Activated CD8-positive, alpha-beta memory T cell treated with anti-CD3 and anti-CD28 coated beads for 1 hour (primary cell): ENCODE measurements around the gene MR1.
"Not testable (repeated sequence)": the region's sequence is repeated elsewhere in the genome, so short reads cannot be mapped to it uniquely, and the experiment has no call there.

Experiments used
- DNase-seq, 2 donors: peaks; one replicate each; pipeline ENCODE4 v3.0.0-alpha.2; 2020; ENCODE audit warnings: low read depth in 1 of 2; ENCODE audit errors: extremely low read depth in 1 of 2

Gene MR1

DNA sequence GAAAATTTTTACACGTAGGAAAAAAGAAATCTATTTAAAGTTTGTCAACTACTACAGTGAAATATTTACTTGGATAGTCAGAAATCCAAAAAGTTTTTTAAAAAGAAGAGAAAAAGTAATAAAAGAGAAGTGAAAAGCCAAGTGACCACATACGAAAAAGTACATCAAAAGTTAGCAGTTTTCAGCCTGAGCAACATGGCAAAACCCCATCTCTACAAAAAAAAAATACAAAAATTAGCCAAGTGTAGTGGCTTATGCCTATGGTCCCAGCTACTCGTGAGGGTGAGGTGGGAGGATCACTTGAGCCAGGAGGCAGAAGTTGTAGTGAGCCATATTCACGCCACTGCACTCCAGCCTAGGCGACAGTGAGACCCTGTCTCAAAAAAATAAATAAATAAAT is 5.2 kb upstream of the MR1 start:
- no peak for DNase-seq

DNA sequence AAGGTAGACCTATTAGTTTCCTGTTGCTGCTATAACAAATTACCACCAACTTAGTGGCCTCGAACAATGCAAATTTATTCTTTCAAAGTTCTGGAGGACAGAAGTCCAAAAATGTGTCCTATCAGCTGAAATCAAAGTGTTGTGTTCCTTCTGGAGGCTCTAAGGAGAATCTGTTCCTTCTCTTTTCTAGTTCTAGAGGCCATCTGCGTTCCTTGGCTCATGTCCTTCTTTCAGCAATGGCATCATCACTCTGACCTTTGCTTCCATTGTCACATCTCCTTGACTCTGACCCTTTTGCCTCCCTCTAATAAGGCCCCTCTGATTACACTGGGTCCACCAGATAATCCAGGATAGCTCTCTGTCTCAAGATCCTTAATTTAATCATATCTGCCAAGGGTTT is 1.2 kb upstream of the MR1 start:
- no peak for DNase-seq

DNA sequence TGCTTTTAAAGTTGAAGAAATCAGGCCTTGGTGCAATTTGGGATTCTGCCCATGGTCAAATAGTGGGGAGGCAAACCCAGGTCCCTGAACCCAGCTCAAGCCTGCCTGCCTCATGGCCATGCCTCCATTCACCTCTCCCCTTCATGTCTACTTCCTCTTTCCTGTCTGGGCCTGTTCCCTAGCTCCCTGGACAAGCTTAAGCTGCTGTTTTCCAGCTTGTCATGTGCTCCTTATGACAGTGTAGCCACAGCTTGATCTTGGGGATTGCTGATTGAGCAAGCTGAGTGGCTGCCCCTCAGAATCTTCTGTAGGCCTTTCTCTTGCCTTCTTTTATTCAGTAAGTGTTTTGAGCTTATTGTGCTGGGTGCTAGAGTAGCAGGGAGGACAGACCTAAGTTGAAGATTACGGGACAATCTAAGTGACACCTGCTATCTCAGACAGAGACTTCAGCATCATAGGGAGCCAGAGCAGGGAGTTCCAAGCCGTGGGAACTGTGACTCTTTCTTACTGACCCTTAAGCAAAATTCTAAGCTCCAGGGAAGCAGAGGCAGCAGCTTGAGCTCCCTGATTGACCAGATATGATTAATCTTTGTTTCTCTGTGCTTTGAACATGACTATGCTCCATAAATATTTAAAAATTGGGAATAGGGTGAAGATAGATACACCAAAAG is 520 bp upstream of the MR1 start:
- no peak for DNase-seq

DNA sequence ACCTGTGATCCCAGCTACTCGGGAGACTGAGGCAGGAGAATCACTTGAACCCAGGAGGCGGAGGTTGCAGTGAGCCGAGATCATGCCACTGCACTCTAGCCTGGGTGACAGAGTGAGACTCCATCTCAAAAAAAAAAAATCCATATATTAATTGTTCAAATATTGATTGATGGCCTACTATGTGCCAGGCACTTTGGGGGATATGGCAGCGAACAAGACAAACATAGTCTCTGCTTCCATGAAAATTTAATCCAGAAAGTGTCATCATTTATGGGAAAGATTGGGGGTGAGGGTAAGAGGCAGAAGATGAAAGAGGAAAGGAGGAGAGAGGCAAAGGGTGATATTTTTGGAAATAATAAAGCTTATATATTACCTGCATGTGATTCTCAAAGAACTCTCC is 1.4 kb downstream of the MR1 start:
- DNase-seq: not testable (repeated sequence)

DNA sequence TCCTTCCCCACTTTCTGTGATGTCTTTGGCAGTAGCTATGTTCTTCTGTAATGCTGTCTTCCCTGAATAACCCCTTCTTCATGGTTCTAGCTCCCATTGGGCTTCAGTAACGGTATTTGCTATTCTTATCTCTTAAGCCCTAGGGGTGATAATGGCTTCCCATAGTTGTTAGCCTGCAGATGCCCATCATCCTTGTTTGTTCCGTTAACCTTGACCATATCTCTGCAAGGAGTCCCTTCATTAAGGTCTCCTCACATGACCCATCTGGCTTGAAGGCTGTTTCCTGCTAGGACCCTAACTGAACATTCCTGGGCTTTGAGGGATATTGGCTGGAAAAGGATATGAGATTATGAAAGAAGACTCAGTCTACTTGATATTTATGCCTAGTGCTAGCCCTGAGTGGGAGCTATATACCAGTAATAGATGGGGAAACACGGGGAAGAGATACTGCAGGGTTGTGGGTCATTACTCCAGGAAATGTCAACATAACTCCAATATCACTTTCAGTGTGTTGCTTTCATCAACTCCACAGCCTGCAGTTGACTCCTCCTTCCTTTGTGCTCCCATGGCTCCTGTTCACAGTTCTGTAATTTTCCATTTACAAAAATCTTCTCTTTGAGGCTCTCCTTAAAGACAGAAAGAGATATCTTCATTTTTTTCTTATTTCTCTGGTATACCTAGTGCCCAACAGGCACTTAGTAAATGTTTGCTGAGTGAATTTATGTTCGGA is 2.5 kb downstream of the MR1 start:
- DNase-seq: no peak

DNA sequence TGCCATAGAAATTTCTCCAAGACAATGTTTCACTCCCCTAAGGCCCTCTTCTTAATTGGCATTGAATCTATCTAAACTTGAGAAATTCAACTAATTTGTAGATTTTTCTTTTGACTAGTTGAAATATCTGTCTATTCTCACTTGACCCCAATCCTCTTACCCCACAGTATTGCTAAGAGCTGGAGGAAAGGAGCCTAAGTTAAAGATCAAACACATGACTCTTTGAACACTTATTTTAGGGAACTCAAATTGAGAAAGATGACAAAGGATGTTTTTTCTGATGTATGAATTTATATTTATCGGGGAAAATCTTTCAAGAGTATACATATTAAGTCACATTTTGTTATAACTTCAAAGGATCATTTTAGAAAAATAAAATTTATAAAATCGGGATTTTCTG is 3.6 kb downstream of the MR1 start:
- no peak for DNase-seq

DNA sequence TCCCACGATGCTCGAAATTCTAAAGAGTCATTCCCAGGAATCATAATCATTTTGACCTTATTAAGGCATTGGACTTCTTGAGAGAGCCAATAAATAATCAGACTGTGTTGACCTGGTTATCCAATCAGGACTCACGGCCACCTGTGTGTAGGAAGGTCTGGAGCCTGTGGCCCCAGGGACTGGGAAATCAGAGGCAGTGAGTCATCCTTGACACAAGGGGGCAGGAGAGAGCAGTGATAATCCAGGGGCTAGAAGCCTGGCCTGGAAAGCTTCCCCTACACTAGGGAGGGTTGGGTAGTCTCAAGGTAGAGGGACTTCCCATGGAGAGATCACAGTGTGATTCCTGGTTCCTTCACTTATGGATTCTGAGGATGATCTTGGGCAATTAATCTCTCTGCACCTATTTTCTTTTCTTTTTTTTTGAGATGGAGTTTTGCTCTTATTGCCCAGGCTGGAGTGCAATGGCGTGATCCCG is 4.7 kb downstream of the MR1 start:
- DNase-seq: peak; percentile 19 to 25

DNA sequence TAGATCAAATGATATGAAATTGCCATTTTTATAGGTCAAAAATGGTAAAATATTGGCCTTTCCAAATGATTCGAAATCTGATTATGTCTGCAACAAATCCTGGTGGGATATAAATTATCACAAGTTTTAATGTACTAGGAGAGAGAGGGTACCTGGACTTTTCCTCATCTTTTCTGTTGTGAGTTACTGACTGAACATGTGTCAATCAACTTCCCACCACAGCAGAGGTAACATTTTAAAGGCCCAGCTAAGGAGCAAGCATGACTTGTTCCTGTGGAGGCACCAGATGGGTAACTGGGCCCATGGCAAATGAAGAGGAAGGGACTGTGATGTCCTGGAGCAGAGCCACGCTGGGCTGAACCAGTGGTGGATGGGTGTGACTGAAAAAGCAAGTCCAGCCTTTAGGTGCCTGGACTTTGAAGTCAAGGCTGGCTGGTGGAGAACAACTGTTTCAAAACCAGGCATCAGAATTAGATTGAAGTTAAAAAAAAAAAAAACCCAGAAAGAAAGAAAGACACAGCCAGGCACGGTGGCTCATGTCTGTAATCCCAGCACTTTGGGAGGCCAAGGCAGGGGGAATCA is 6.6 kb downstream of the MR1 start:
- DNase-seq: no peak

DNA sequence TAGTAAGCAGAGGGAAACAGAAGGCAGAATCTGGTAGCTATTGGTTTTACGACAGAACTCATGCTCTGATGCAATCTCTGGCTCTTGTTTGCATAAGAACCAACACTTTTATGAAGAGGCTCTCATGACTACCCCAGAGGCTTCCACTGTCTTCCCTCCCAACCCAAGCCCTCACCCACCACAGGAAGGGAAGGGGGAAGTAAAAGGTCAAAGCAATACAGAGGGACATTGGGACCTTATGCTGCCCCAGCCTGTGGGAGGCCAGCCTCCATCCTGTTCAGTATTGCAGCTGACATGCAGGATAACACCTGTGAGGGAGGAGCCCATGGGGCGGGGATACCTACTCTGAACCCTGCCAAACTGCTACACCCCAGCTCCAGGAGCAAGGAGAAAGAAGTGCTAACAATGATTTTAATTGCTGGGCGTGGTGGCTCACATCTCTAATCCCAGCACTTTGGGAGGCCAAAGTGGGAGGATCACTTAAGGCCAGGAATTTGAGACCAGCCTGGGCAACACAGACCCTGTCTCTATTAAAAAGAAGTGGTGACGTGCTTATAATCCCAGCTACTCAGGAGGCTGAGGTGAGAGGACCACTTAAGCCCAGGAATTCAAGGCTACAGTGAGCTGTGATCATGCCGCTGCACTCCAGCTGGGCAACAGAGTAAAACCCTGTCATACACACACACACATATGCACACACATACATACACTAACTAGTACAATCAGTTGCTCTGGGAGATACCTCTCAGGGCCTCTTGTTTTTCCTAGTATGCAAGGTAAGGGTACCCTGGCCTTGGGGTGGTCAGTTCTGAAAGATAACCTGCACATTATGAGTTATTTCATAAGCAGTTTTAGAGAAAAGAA is 9.5 kb downstream of the MR1 start:
- DNase-seq: no peak

DNA sequence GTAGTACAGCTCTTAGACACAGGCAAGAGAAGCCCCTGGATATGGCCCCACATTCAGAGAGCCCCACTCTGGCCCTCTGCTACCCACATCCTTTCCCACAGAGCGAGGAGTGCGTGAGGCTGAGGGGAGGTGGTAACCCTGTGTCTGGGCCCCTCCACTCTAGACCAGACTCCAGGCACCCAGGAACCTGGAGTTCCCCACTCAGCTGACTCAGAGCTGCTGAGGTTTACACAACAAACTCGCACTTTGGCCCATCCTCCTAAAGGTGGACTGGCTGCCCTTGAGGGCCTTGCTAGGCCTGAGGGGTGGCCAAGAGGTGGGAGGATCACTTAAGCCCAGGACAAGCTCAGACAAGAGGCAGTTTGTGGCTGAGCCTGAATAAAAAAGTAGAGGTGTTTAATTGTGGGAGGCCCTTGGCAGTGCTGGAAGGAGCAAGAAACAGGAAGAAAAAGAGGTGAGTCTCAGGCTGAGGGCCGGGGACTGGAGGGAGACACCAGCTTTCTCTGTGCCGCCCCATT is 10.7 kb downstream of the MR1 start:
- no peak for DNase-seq

DNA sequence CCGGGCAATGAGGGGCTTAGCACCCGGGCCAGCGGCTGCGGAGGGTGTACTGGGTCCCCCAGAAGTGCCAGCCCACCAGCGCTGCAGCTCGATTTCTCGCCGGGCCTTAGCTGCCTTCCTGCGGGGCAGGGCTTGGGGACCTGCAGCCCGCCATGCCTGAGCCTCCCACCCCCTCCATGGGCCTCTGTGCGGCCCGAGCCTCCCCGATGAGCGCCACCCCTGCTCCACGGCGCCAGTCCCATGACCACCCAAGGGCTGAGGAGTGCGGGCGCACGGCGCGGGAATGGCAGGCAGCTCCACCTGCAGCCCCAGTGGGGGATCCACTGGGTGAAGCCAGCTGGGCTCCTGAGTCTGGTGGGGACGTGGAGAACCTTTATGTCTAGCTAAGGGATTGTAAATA is 12.2 kb downstream of the MR1 start:
- not testable (repeated sequence) for DNase-seq

DNA sequence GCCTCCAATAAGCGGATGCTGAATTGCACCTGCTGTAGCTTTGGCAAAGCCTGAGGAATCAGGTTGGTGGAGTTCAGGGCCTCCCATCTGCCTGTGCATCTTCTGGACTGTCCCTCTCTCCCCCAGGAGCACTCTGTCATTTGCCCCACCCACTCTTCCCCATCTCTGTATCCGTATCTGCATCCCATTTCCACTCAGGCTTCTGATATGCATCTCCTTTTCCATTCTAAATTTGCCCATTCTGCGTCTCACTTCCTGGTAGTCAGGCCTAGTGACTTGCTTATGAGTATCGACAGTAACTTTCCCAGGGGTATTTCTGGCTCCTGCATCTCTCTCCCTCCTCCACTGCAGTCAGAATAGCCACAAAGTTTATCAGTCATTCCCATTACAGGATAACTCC is 15.6 kb downstream of the MR1 start:
- no peak for DNase-seq

DNA sequence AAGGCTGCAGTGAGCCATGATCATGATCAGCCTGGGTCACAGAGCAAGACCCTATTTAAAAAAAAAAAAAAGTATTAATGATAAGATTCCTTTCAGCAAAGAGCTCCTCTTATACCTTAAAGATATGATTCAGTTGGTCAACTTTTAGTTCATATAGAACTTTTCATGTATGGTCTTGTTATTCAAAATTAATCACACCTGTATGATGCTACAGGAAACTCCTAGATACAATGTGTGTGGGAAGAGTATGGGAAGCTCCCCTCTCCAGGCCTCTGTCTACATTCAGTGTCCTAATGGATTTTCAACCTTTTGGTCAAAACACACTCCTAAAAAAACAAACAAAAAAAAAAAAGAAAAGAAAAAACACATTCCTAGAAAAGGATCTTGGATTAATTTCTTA is 17.1 kb downstream of the MR1 start:
- DNase-seq: no peak

DNA sequence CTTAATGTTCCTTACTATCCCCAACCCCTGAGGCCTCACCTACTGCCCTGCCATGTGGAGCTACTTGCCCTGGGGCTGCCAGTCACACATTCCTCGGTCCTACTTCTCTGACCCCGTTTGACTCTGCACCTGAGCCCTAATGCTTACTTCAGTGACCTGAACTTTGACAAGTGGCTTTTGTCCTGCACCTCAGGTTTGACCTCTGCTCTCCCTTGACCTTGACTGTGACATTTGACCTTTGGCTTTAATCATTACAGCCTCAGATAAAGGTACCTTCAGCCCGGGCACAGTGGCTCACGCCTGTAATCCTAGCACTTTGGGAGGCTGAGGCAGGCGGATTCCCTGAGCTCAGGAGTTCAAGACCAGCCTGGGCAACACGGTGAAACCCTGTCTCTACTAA is 22.8 kb downstream of the MR1 start:
- no peak for DNase-seq

DNA sequence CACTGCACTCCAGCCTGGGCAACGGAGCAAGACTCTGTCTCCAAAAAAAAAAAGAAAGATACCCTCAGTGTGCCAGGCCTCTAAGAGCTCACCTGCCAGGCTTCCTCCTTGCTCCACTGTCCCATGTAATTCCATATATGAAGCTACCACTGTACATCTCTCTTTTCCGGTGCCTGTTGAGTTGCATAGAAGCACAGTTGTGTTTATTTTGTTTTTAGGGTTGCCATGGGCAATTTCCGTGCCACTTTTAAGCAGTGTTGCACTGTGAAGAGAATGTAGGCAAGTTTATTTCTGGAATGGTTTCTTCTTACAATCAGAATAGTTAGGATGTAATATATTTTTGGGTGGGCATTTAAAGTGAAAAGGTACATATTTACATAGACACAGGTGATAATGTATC is 23.3 kb downstream of the MR1 start:
- DNase-seq: no peak

DNA sequence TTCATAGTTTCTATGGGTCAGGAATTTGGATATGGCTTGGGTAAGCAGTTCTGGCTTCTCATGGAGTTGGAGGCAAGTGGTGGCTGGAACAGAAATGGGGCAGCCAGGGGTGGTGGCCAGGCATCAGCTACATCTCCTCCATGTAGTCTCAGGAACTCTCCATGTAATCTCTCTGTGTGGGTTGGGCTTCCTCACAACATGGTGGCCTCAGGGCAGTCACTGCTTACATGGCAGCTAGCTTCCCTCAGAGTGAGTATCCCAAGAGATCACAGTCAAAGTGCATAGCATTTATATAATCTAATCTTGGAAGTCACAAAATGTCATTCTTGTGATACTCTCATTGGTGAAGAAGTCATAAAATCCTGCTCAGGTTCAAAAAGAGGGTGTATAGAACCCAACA is 25.7 kb downstream of the MR1 start:
- no peak for DNase-seq

DNA sequence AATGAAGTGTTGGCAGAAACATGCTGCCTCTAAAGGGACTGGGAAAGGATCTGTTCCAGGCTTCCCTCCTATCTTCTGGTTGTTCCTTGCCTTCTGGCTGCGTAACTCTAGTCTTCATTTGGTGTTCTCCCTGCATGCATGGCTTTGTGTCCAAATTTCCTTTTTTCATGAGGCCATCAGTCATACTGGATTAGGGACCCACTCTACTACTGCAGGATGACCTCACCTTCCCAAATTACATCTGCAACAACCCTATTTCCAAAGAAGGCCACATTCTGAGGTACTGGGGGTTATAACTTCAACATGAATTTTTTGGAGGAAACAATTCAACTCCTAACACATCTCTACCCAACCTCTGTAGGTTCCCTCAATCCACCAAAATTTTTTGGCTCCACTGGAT is 26.3 kb downstream of the MR1 start:
- no peak for DNase-seq

DNA sequence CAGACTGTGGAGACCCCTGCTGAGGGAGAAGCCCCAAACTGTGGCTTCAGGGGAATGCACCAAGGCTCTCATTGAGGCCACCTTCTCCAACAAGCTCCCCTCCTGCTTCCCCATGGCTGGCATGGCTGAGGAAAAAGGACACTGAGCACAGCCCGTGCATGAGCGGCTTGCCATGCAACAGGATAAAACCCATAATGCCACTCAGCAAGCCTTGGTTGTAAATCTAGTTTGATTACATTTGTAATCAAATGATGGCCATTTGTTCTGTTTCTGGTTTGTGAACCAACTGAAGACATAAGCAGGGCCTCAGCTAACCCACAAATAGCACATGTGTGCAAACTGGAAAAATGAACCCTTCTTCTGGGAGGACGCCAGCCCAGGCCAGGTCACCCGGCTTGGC is 27.2 kb downstream of the MR1 start:
- DNase-seq: not testable (repeated sequence)

DNA sequence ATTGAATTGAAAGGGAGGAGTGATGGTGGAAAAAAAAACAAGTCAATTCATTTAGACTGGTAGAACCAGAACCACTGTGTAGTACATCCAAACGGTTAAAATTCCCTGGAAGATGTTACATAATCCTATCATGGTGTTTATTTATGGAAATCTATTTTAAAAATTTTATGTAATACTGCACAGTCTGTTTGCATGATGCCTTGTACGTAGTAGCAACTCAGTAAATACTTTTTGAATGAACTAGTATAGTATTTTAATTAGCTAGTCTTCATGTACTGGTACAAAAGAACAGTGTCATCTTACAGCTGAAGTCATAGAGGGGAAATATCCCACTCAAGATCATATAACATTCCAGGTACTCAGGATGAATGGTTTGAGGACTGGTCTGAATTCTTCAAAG is 27.7 kb downstream of the MR1 start:
- no peak for DNase-seq

DNA sequence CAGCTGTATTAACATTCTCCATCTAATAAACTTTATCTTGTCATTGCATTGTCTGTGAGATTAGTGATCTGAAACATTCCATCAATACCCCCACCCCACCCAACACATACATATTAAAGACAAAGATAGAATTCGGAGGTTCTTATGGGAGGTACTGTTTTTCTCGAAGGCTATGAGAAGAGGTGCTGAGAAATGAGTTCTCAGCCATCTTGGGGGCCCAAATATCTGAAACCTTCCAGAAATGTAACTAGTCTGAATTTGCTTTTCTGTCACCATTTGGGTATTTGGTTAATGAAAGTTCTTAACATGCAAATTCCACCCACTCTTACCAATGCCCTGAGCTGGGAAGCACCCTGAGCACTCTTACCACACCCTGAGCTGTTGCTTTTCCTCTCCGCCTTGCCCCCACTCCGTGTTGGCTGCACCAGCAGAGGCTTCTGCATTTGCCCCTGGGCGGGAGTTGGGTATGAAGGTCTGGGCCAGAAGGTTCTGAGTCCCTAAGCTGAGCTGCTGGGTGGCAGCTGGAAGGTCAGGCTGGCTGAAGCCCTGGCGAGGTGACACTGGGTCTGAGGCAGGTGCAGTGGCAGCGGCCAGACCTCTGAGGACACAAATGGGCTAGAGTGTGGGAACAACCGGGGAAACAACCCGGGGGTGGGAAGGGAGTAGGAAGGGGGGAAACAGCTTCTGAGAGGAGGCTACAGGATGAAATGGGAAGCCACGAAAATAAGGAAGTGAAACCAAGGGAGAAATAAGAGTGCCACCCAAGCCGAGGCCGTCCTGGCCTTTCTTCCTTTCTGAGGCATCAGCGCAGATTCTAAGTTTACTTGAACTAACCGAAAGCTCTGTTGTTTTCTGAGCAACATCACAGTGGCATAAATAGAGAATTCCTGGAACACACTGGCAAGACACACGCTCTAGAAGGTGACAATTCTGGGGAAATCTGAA is 28.4 kb downstream of the MR1 start:
- DNase-seq: no peak
